NCI-H1048 (cell line): ENCODE data around the gene MEMO1.
"Not testable (repeated sequence)": the region's sequence is repeated elsewhere in the genome, so short reads cannot be mapped to it uniquely, and the experiment has no call there.

Experiments
- DNase-seq: peaks from one replicate; lab custom pipeline; 2025; lab: John Stamatoyannopoulos, UW

Gene MEMO1

DNA sequence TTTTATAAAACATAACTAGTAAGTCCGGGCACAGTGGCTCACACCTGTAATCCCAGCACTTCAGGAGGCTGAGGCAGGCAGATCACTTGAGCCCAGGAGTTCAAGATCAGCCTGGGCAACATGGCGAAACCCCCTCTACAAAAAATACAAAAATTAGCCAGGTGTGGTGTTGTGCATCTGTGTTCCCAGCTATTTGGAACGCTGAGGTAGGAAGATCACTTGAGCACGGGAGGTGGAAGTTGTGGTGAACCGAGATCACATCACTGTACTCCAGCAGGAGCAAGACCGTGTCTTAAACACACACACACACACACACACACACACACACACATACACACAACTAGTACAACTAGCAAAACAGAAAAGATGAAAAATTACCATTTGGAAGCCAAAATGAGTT, 103.3 kb downstream of the MEMO1 start:
- DNase-seq, result not testable (repeated sequence)

DNA sequence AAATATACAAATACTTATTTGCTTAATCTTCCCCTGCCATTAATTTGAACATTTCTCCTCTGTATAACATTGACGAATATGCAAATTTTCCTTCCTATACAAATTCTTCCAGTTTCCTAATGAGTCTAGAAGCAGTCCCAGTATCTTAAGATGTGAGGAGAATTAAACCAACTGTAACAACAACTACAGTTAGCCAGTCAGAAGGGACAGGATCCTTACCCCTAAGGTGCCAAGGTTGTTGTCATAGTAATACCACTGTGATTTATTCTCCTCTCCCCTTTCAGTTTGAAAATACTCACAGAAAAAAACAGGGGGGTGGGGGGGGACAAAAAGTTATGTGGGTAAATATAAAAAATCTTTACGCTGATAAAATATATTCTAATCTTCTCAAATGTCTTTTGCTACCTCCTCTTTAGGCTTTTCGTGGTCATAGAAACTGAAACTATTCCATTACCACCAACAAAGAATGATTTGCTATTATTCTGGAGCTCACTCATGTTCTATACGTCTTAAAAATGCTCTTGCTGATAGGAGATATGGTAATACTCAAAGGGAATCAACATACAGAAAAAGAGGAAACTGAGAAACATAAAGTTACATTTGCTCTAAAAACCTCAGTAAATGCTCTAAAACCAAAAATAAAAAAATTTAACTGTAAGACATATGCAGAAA, 107.6 kb downstream of the MEMO1 start:
- no peak for DNase-seq

DNA sequence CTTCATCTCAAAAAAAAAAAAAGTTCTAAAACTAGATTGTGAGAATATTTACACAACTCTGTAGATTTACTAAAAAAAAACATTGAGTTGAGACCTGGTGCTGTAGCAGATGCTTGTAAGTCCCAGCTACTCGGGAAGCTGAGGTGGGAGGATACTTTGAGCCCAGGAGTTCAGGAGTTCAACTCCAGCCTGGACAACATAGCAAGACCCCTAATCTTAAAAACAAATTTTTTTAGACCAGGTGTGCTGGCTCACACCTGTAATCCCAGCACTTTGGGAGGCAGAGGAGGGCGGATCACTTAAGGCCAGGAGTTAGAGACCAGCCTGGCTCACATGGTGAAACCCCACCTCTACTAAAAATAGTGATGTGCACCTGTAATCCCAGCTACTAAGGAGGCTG, 108.9 kb downstream of the MEMO1 start:
- DNase-seq, result no peak

DNA sequence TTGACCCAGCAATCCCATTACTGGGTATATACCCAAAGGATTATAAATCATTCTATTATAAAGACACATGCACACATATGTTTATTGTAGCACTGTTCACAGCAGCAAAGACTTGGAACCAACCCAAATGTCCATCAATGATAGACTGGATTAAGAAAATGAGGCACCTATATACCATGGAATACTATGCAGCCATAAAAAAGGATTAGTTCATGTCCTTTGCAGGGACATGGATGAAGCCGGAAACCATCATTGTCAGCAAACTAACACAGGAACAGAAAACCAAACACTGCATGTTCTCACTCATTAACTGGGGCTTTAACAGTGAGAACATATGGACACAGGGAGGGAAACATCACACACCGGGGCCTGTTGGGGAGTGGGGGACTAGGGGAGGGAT, 110.7 kb downstream of the MEMO1 start:
- not testable (repeated sequence) for DNase-seq

- not testable (repeated sequence) for DNase-seq
Measured at GRCh38 chr2:31898346-31898745, 112.5 kb downstream of the MEMO1 start.

DNA sequence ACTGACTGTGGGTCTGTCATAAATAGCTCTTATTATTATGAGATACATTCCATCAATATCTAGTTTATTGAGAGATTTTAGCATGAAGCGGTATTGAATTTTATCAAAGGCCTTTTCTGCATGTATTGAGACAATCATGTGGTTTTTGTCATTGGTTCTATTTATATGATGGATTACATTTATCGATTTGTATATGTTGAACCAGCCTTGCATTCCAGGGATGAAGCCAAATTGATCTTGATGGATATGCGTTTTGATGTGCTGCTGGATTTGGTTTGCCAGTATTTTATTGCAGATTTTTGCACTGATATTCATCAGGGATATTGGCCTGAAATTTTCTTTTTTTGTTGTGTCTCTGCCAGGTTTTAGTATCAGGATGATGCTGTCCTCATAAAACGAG, 113.5 kb downstream of the MEMO1 start:
- not testable (repeated sequence) for DNase-seq

GRCh38 chr2:31896293-31896692, 114.5 kb downstream of the MEMO1 start:
- DNase-seq, result no peak

GRCh38 chr2:31894656-31895055, 116.2 kb downstream of the MEMO1 start:
- DNase-seq, result no peak

GRCh38 chr2:31893094-31893493, 117.7 kb downstream of the MEMO1 start:
- no peak for DNase-seq

GRCh38 chr2:31889044-31889443, 121.8 kb downstream of the MEMO1 start:
- DNase-seq, result no peak

GRCh38 chr2:31888550-31888949, 122.3 kb downstream of the MEMO1 start:
- no peak for DNase-seq

DNA sequence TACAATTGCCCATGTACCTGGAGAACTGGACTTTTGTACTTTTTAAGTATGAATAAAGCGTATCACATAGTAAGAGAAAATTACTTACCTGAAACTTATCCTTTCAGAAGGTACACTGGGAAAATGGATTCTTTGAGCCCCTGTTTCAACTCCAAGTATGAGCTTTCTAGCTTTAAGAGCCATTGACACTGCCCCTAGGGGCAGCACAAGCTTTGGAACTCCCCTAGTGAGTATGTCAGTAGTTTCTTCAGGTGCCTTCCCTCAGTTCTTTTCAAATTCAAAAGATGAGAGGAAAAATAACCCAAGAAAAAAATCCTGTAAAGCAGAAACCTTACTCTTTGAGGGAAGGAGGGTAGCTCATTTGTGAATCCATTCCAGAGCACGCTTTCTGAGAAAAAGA, 124.1 kb downstream of the MEMO1 start:
- no peak for DNase-seq

DNA sequence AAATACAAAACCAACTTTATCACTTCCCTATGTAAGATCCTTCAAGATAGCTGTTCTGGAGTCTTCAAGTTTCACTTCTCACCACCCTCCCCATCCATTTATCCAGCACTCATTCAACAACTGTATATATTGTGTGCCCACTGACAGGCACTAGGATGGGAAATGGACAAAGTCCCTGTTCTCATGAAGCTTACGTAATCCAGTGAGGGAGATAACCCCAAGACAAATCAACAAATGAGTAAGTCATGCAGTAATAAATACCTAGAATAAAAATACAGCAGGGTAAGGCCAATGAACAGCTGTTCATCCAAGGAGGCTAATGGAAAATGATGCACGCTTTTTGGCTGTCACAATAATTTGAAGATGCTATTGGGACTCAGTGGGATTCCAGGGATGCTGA, 133.8 kb downstream of the MEMO1 start:
- DNase-seq, result no peak

- DNase-seq, result no peak
Measured at GRCh38 chr2:31874071-31874470, 136.7 kb downstream of the MEMO1 start.

- no peak for DNase-seq
Measured at GRCh38 chr2:31865215-31865614, 145.6 kb downstream of the MEMO1 start.

DNA sequence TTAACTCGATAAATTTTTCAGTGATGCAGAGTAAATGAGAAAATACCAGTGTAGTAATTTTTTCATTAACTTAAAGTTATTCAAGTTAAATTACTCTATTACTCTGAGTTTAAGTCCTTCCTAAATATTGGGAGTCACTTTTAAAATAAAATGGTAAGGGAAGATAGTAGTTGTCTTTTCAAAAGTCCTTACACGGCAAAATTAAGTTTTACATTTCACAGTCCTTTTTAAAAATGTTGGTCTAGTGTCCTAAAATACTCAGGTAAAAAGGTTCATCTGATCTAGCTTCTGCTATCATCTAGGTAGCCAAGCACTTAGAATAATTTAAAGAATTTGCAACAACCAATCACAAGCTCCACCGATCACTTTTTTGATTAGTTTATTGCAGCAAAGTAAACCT, 146.9 kb downstream of the MEMO1 start:
- DNase-seq, result no peak

GRCh38 chr2:31863015-31863656, 147.7 kb downstream of the MEMO1 start:
- DNase-seq, result not testable (repeated sequence)

GRCh38 chr2:31859959-31860358, 150.8 kb downstream of the MEMO1 start:
- DNase-seq, result no peak

- no peak for DNase-seq
Measured at GRCh38 chr2:31853521-31853920, 157.3 kb downstream of the MEMO1 start.

GRCh38 chr2:31842150-31842549, 168.7 kb downstream of the MEMO1 start:
- DNase-seq, result not testable (repeated sequence)

GRCh38 chr2:31835450-31835849, 175.4 kb downstream of the MEMO1 start:
- no peak for DNase-seq

GRCh38 chr2:31832363-31832762, 178.4 kb downstream of the MEMO1 start:
- DNase-seq, result no peak

GRCh38 chr2:31831585-31831984, 179.2 kb downstream of the MEMO1 start:
- no peak for DNase-seq

DNA sequence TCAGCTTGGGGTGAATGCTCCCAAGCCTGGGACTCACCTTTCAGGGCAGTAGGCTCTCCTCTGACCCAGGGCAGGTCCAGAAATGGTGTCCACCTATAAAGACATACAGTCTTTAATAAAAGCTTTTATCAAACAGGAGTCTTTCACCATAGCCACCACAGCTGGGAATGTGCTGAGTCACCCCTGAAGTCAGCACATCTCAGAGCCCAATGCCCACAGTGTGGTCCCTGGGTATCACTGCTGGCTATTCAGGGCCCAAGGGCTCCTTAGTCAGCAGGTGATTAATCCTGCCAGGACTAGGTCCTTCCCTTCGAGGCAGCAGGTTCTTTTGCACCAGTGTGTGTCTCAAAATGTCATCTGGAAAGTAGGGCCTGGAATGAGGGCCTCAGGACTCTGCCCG, 181.9 kb downstream of the MEMO1 start:
- no peak for DNase-seq
